Cardiac fibroblast (primary cell): ENCODE measurements around the gene NKAIN2.

Source experiments
- DNase-seq, 2 donors: peaks; one replicate each; pipeline versions ENCODE4 v3.0.0 to v3.0.0-alpha.2; 2010; ENCODE audit warnings: low read depth in 2 of 2
- H3K4me3 ChIP-seq, 2 donors: replicated peaks in 1 of 2; 1 replicate in 1 of 2; 2 replicates in 1 of 2; pipeline ENCODE4 v1.5.1; 2011; ENCODE audit warnings: low read depth in 2 of 2, low read length in 2 of 2, mild to moderate bottlenecking in 2 of 2, moderate library complexity in 1 of 2
- CTCF ChIP-seq: IDR thresholded peaks from one replicate; pipeline ENCODE4 v1.5.1; 2011; ENCODE audit warnings: low read depth, mild to moderate bottlenecking, low read length, inconsistent platforms

Gene NKAIN2

DNA sequence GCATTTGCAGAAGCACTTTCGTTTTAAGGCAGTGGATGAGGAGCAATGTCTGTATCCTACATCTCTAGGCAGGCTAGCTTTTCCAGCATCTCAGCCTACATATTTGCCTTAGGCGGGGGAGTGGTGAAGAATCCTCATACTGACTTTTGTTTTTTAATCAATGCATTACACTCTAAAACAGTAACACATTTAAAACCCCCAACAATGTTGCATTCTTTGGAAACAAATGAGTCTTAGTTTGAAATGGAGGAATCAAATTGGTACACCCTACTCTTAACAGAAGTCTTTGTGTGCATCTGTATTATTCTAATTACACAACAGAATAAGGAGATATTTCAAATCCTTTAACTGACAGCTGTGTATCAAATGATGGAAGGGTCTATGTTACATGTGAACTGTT is 9.0 kb downstream of the NKAIN2 start:
- H3K4me3 ChIP-seq = no peak overlapping the region
- DNase-seq = no peak
- TF ChIP-seq CTCF = no peak

DNA sequence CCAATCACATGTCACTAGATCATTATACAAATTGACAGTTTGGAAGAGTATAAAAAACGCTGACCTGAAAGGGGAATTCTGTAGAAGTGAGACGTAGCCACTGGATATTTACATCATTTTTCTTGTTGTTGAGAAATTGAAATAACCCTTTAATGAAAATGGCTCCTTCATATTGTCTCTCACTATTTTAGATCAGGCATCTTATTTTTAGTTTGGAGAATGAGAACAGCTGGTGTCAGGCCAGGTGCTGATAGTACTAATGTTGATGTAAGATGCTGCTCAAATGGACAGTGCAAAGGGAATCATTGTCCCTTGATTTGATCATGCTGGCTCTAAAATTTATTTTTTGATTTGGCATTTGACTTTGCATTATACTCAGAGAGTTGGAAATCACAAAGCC is 17.4 kb downstream of the NKAIN2 start:
- H3K4me3 ChIP-seq = no peak overlapping the region
- no peak for TF ChIP-seq CTCF
- no peak for DNase-seq

GRCh38 chr6:123829302-123829953 is 25.8 kb downstream of the NKAIN2 start:
- no peak overlapping the region for H3K4me3 ChIP-seq
- TF ChIP-seq CTCF = no peak
- peak; percentile 35 to 58 for DNase-seq

- DNase-seq = no peak
- H3K4me3 ChIP-seq = no peak overlapping the region
- no peak for TF ChIP-seq CTCF
Observed at GRCh38 chr6:123830120-123830519, 26.5 kb downstream of the NKAIN2 start.

DNA sequence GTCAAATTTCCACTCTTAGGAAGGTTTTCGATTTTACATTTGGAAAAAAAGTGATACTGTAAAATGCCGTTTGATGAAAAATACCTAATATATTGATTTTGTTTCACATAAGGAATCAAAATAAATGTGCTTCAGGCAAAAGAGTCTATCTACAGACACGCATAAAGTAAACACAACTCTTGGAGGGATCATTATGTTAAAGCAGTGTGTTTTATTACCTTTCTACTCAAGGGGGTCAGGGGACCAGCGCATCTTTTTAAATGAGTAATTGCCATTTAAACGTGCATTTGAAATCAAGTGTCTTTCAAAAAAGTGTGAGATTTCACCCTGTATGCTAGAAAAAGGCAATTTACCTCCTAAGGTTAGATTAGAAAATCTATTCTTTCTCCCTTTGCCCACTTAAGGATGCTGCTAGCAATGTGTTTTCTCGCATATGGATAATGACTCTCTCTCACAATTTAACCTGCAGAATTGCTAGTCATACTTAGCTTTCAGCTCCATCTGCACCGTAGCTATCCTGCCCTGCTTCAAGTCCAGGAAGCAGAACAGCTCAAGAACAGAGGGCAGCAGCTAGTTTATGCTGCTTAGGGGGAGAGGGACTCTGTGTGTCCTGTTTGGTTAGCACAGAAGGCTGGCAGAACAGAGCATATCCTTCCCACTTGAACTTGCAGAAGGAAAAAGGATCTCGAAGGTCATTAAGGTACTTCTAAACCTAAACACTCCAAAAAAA is 35.0 kb downstream of the NKAIN2 start:
- H3K4me3 ChIP-seq = no peak overlapping the region
- no peak for DNase-seq
- no peak for TF ChIP-seq CTCF

DNA sequence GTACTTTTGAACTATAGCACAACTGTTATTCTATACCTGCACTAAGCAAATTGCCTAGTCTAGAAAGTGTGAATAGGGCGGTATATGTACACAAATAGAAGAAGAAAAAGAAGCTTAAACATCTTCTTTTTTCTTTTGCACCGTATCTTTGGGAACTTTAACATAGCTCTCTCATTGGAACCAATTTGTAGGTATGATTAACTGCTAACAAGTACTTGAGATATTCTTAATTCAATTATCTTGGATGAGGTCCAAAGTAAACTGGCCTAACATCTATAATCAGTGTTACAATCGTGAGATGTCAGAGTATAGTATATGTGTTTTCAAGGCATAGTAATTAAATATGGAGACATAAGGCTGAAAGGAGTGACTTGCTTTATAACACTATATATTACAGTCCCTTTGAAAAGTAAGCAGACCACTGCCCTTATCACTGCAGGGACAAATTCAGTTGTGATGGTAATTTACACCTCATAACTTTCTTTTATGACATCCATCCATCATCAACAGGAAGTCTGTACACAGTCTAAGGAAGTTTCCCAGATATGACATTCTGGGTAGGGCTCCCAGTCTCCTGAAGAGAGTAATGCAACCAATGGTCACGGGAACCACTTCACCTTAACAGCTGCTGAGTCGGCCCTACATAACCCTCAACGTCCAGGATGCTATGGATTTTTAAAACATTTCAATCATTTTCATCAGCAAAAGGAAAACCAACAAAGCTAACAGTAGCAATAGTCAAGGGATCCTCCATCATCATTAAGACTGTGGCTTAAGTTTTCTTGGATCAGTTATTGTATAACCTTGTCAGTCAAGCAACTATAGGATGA is 37.6 kb downstream of the NKAIN2 start:
- no peak for TF ChIP-seq CTCF

More for the DNA sequence above, 37.6 kb downstream of the NKAIN2 start:
- H3K4me3 ChIP-seq = no peak overlapping the region
- DNase-seq = no peak
